ENCODE results near the gene PSMA8. TPM values are rescaled to one million over a fixed set of nuclear protein-coding genes. Genes with fewer than 3 reads are reported as not detected.
"Not testable (repeated sequence)": the region's sequence is repeated elsewhere in the genome, so short reads cannot be mapped to it uniquely, and the experiment has no call there.

The PSMA8 gene
- total and polyA plus RNA-seq, 7 experiments from 2014 or later: 0.19 to 1.6 (median 0.59) TPM

DNA sequence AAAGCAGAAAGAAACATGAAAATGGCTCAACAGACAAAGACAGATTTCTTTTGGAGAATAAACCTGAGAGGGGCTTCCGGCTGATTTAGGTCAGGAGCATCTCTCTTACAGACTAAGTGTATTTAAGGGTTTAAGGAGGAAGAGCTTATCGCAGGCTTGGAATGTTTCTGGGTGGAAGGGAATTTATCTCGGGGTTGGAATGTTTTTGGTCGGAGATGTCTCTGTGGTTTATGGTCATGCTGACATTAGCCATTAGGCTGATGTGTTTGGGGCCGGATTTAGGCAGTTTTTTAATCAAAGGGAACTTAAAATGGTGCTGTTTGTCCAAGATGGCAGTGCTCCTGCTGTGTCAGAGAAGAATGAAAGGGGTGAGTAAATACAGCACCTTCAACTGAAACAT lies 14.4 kb upstream of the PSMA8 start:
- H3K36me3 ChIP-seq (ENCODE audit: control insufficient read depth in 2 of 3, insufficient read depth in 3 of 3, low read length in 3 of 3): no peaks in the 10 kb centered on the region
- no peak overlapping the region for H3K27ac ChIP-seq (ENCODE audit: low read depth, low read length)
- H3K4me1 ChIP-seq (ENCODE audit: control insufficient read depth in 2 of 2, insufficient read depth in 2 of 2, low read length in 2 of 2): no peaks in the 10 kb centered on the region
- no peaks in the 10 kb centered on the region for H3K9me3 ChIP-seq (ENCODE audit: control insufficient read depth in 2 of 3, low read length in 3 of 3)
- no peak overlapping the region for H3K27ac Mint-ChIP-seq
- ATAC-seq (no peak), DNase-seq (no peak)
- peaks cover 0 to 20% (median 4%) of the 10 kb centered on the region in 5 donors for H3K36me3 Mint-ChIP-seq
- H3K4me3 Mint-ChIP-seq: no peak overlapping the region
- H3K27me3 ChIP-seq (ENCODE audit: control insufficient read depth in 2 of 2, insufficient read depth in 2 of 2, low read length in 2 of 2): no peaks in the 10 kb centered on the region
- H3K4me1 Mint-ChIP-seq: peaks cover 0 to 9% (median 6%) of the 10 kb centered on the region in 7 donors
- peaks cover 3 to 11% (median 8%) of the 10 kb centered on the region in 5 donors for H3K27me3 Mint-ChIP-seq
- ChIA-PET POLR2A (no interaction called here), CTCF (no interaction called here)
- no peak overlapping the region for H3K4me3 ChIP-seq (ENCODE audit: low read length)
- peaks cover 0 to 18% (median 9%) of the 10 kb centered on the region in 11 donors for H3K9me3 Mint-ChIP-seq
- intact Hi-C loops (cut with micrococcal nuclease): no loop called here

DNA sequence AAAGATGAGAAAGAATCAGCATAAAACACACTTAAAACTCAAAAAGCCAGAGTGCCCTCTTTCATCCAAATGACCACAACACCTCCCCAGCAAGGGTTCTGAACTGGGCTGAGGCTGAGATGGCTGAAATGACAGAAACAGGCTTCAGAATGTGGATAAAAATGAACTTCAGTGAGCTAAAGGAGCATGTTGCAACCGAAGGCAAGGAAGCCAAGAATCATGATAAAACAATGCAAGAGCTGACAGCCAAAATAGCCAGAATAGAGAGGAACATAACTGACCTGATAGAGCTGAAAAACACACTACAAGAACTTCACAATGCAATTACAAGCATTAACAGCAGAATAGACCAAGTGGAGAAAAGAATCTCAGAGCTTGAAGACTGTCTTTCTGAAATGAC lies 12.2 kb upstream of the PSMA8 start:
- H3K9me3 Mint-ChIP-seq: peaks cover 0 to 12% (median 10%) of the 10 kb centered on the region in 11 donors
- peaks cover 3 to 11% (median 7%) of the 10 kb centered on the region in 5 donors for H3K27me3 Mint-ChIP-seq
- peak overlapping the region in 1 of 9 donors; percentile 44 for H3K27ac Mint-ChIP-seq
- ATAC-seq (no peak), DNase-seq (no peak)
- Histone ChIP-seq H3K4me3 (ENCODE audit: low read length) (no peak overlapping the region), H3K27ac (ENCODE audit: low read depth, low read length) (no peak overlapping the region), H3K9me3 (ENCODE audit: control insufficient read depth in 2 of 3, low read length in 3 of 3) (no peaks in the 10 kb centered on the region), H3K27me3 (ENCODE audit: control insufficient read depth in 2 of 2, insufficient read depth in 2 of 2, low read length in 2 of 2) (no peaks in the 10 kb centered on the region), H3K4me1 (ENCODE audit: control insufficient read depth in 2 of 2, insufficient read depth in 2 of 2, low read length in 2 of 2) (no peaks in the 10 kb centered on the region), H3K36me3 (ENCODE audit: control insufficient read depth in 2 of 3, insufficient read depth in 3 of 3, low read length in 3 of 3) (no peaks in the 10 kb centered on the region)
- CTCF ChIA-PET: no interaction called here
- intact Hi-C loops (cut with micrococcal nuclease): no loop called here
- H3K4me3 Mint-ChIP-seq: no peak overlapping the region
- peaks cover 0 to 20% (median 4%) of the 10 kb centered on the region in 5 donors for H3K36me3 Mint-ChIP-seq
- H3K4me1 Mint-ChIP-seq: peaks cover 0 to 9% (median 6%) of the 10 kb centered on the region in 7 donors
- POLR2A ChIA-PET: no interaction called here

DNA sequence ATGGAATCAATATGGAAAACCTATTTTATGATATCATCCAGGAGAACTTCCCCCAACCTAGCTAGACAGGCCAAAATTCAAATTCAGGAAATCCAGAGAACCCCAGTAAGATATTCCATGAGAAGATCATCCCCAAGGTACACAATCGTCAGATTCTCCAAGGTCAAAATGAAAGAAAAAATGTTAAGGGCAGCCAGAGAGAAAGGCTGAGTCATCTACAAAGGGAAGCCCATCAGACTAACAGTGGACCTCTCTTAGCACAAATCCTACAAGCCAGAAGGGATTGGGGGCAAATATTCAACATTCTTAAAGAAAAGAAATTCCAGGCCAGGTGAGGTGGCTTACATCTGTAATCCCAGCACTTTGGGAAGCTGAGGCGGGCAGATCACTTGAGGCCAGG lies 11.7 kb upstream of the PSMA8 start:
- ATAC-seq; H3K27me3 ChIP-seq (ENCODE audit: control insufficient read depth in 2 of 2, insufficient read depth in 2 of 2, low read length in 2 of 2); H3K36me3 ChIP-seq (ENCODE audit: control insufficient read depth in 2 of 3, insufficient read depth in 3 of 3, low read length in 3 of 3); POLR2A ChIA-PET; intact Hi-C loops (cut with micrococcal nuclease); H3K27ac ChIP-seq (ENCODE audit: low read depth, low read length); H3K27ac Mint-ChIP-seq; H3K4me3 Mint-ChIP-seq; DNase-seq; H3K9me3 ChIP-seq (ENCODE audit: control insufficient read depth in 2 of 3, low read length in 3 of 3); H3K4me1 ChIP-seq (ENCODE audit: control insufficient read depth in 2 of 2, insufficient read depth in 2 of 2, low read length in 2 of 2); H3K4me1 Mint-ChIP-seq; H3K4me3 ChIP-seq (ENCODE audit: low read length); CTCF ChIA-PET: not testable (repeated sequence)
- peaks cover 0 to 20% (median 4%) of the 10 kb centered on the region in 5 donors for H3K36me3 Mint-ChIP-seq
- peaks cover 0 to 12% (median 10%) of the 10 kb centered on the region in 11 donors for H3K9me3 Mint-ChIP-seq
- peaks cover 3 to 11% (median 7%) of the 10 kb centered on the region in 5 donors for H3K27me3 Mint-ChIP-seq

DNA sequence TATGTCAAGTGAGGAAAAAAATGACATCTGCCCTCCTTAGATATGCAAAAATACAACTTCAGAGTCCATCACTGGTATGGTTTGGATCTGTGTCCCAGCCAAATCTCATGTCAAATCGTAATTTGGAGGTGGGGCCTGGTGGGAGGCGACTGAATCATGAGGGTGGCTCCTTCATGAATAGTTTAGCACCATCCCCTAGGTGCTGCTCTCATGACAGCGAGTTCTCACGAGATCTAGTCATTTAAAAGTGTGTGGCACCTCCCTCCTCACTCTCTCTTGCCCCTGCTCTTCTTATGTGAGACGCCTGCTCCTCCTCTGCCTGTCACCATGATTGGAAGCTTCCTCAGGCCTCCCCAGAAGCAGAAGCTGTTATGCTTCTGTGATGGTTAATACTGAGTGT lies 5.9 kb upstream of the PSMA8 start:
- no peaks in the 10 kb centered on the region for H3K4me1 ChIP-seq (ENCODE audit: control insufficient read depth in 2 of 2, insufficient read depth in 2 of 2, low read length in 2 of 2)
- intact Hi-C loops (cut with micrococcal nuclease): no loop called here
- Mint-ChIP-seq H3K4me1 (peaks cover 0 to 2% (median 0%) of the 10 kb centered on the region in 7 donors), H3K27me3 (no peaks in the 10 kb centered on the region), H3K9me3 (peaks cover 0 to 18% (median 8%) of the 10 kb centered on the region in 11 donors), H3K27ac (peak overlapping the region in 1 of 9 donors; percentile 25), H3K36me3 (peaks cover 0 to 8% (median 4%) of the 10 kb centered on the region in 5 donors), H3K4me3 (no peak overlapping the region)
- POLR2A ChIA-PET: interaction anchor here (0.5 kb wide), 1 partner anchor 23 kb away, joined by 4 read pairs; no protein-coding TSS in a partner anchor
- no peaks in the 10 kb centered on the region for H3K9me3 ChIP-seq (ENCODE audit: control insufficient read depth in 2 of 3, low read length in 3 of 3)
- ATAC-seq: no peak
- CTCF ChIA-PET: no interaction called here
- no peak overlapping the region for H3K4me3 ChIP-seq (ENCODE audit: low read length)
- H3K27ac ChIP-seq (ENCODE audit: low read depth, low read length): no peak overlapping the region
- no peaks in the 10 kb centered on the region for H3K27me3 ChIP-seq (ENCODE audit: control insufficient read depth in 2 of 2, insufficient read depth in 2 of 2, low read length in 2 of 2)
- H3K36me3 ChIP-seq (ENCODE audit: control insufficient read depth in 2 of 3, insufficient read depth in 3 of 3, low read length in 3 of 3): no peaks in the 10 kb centered on the region
- no peak for DNase-seq

DNA sequence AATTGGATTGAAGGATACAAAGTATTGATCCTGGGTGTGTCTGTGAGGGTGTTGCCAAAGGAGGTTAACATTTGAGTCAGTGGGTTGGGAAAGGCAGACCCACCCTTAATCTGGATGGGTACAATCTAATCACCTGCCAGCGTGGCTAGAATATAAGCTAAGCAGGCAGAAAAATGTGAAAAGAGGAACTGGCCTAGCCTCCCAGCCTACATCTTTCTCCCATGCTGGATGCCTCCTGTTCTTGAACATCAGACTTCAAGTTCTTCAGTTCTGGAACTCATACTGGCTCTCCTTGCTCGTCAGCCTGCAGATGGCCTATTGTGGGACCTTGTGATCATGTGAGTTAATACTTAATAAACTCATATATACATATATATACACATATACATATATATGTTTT lies 5.5 kb upstream of the PSMA8 start:
- H3K9me3 ChIP-seq (ENCODE audit: control insufficient read depth in 2 of 3, low read length in 3 of 3); H3K36me3 ChIP-seq (ENCODE audit: control insufficient read depth in 2 of 3, insufficient read depth in 3 of 3, low read length in 3 of 3); H3K27me3 ChIP-seq (ENCODE audit: control insufficient read depth in 2 of 2, insufficient read depth in 2 of 2, low read length in 2 of 2); ATAC-seq; H3K4me1 ChIP-seq (ENCODE audit: control insufficient read depth in 2 of 2, insufficient read depth in 2 of 2, low read length in 2 of 2); H3K4me3 ChIP-seq (ENCODE audit: low read length); H3K4me3 Mint-ChIP-seq; CTCF ChIA-PET; POLR2A ChIA-PET; DNase-seq; intact Hi-C loops (cut with micrococcal nuclease); H3K4me1 Mint-ChIP-seq; H3K27ac ChIP-seq (ENCODE audit: low read depth, low read length); H3K36me3 Mint-ChIP-seq; H3K27me3 Mint-ChIP-seq: not testable (repeated sequence)
- peak overlapping the region in 1 of 9 donors; percentile 25 for H3K27ac Mint-ChIP-seq
- peaks cover 0 to 14% (median 4%) of the 10 kb centered on the region in 11 donors for H3K9me3 Mint-ChIP-seq

DNA sequence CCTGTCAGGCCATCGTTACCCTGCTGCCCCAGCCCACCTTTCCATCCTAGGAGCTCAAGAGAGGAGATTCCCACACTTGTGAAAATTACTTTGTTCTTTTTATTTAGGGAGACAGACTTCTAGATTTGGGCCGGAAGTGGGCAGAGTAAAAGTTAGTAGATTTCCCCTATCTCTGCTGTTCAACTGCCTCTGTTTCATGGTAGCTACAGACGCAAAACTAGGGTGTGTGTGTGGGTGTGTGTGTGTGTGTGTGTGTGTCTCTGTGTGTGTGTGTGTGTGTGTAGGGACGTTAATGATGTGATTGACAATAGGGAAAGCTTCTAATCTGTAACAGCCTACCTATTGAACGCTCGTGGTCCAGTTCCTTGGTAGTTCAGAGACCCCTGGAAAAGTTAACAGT lies 438 bp downstream of the PSMA8 start:
- POLR2A ChIA-PET: interaction anchor here (0.6 to 1.0 kb wide), 3 partner anchors 43 to 82 kb away, joined by 3 read pairs; no protein-coding TSS in a partner anchor
- Mint-ChIP-seq H3K36me3 (no peaks in the 10 kb centered on the region), H3K9me3 (peaks cover 0 to 10% (median 1%) of the 10 kb centered on the region in 11 donors), H3K4me3 (peak overlapping the region; percentile 56 to 88 (median 81)), H3K27me3 (no peaks in the 10 kb centered on the region), H3K4me1 (peaks cover 0 to 13% (median 5%) of the 10 kb centered on the region in 7 donors), H3K27ac (peak overlapping the region; percentile 72 to 94 (median 85))
- no peaks in the 10 kb centered on the region for H3K27me3 ChIP-seq (ENCODE audit: control insufficient read depth in 2 of 2, insufficient read depth in 2 of 2, low read length in 2 of 2)
- peak in 7 of 9 donors; percentile 1 to 31 (median 18) for DNase-seq
- intact Hi-C loops (cut with micrococcal nuclease): loop anchor here in 1 of 2 donors (1.0 kb wide), 1 partner anchor 43 kb away; no protein-coding TSS in a partner anchor
- H3K27ac ChIP-seq (ENCODE audit: low read depth, low read length): peak overlapping the region; percentile 75
- H3K4me3 ChIP-seq (ENCODE audit: low read length): peak overlapping the region; percentile 38
- H3K9me3 ChIP-seq (ENCODE audit: control insufficient read depth in 2 of 3, low read length in 3 of 3): no peaks in the 10 kb centered on the region
- peak; percentile 63 for ATAC-seq
- CTCF ChIA-PET: no interaction called here
- no peaks in the 10 kb centered on the region for H3K36me3 ChIP-seq (ENCODE audit: control insufficient read depth in 2 of 3, insufficient read depth in 3 of 3, low read length in 3 of 3)
- no peaks in the 10 kb centered on the region for H3K4me1 ChIP-seq (ENCODE audit: control insufficient read depth in 2 of 2, insufficient read depth in 2 of 2, low read length in 2 of 2)

DNA sequence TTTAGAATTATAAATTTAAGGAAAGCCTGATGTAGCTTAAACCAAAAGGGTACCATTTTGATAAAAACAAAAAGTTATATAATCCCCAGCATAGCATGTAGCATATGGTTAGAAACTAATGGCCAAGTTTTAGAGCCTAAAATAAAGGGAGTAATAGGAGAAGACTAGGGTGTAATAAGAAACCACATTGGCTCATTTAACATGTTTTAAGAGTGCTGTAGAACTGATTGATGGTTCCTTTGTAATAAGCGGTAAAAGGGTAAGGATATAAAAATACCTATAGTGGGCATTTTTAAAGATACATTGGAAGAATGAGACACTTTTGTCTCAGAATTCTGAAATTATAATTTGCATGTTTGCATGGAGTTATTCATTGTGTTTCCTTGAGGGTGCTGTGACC lies 1.9 kb downstream of the PSMA8 start:
- Histone ChIP-seq H3K9me3 (ENCODE audit: control insufficient read depth in 2 of 3, low read length in 3 of 3) (no peaks in the 10 kb centered on the region), H3K4me3 (ENCODE audit: low read length) (no peak overlapping the region), H3K4me1 (ENCODE audit: control insufficient read depth in 2 of 2, insufficient read depth in 2 of 2, low read length in 2 of 2) (no peaks in the 10 kb centered on the region), H3K27me3 (ENCODE audit: control insufficient read depth in 2 of 2, insufficient read depth in 2 of 2, low read length in 2 of 2) (no peaks in the 10 kb centered on the region), H3K36me3 (ENCODE audit: control insufficient read depth in 2 of 3, insufficient read depth in 3 of 3, low read length in 3 of 3) (no peaks in the 10 kb centered on the region), H3K27ac (ENCODE audit: low read depth, low read length) (no peak overlapping the region)
- ATAC-seq (no peak), DNase-seq (no peak)
- H3K27ac Mint-ChIP-seq: no peak overlapping the region
- peaks cover 0 to 13% (median 5%) of the 10 kb centered on the region in 7 donors for H3K4me1 Mint-ChIP-seq
- CTCF ChIA-PET: no interaction called here
- no peaks in the 10 kb centered on the region for H3K36me3 Mint-ChIP-seq
- POLR2A ChIA-PET: no interaction called here
- intact Hi-C loops (cut with micrococcal nuclease): no loop called here
- peaks cover 0 to 12% (median 0%) of the 10 kb centered on the region in 11 donors for H3K9me3 Mint-ChIP-seq
- H3K27me3 Mint-ChIP-seq: no peaks in the 10 kb centered on the region
- no peak overlapping the region for H3K4me3 Mint-ChIP-seq

Measured in naive thymus-derived CD4-positive, alpha-beta T cell (primary cell).